Mesothelial cell of epicardium (in vitro differentiated cells): Measurements from ENCODE around the gene CRTC3. TPM values are rescaled to one million over a fixed set of nuclear protein-coding genes. Genes with fewer than 3 reads are reported as not detected.

ENCODE experiments used
- DNase-seq, 2 experiments: peaks; one replicate each; pipeline ENCODE4 v3.0.0; 2021; ENCODE audit warnings: low spot score in 2 of 2; ENCODE audit not compliant: unreplicated experiment in 2 of 2
- H3K27ac Mint-ChIP-seq: 2 replicates; pipeline ENCODE4 v1.8.0; 2021; ENCODE audit warnings: mixed read lengths
- H3K27me3 Mint-ChIP-seq: 2 replicates; pipeline ENCODE4 v1.8.0; 2021; ENCODE audit warnings: low read depth, mixed read lengths
- H3K36me3 Mint-ChIP-seq: 2 replicates; pipeline ENCODE4 v1.8.0; 2021; ENCODE audit warnings: mixed read lengths
- H3K4me1 Mint-ChIP-seq: 2 replicates; pipeline ENCODE4 v1.8.0; 2021; ENCODE audit warnings: mixed read lengths
- H3K4me3 Mint-ChIP-seq: 2 replicates; pipeline ENCODE4 v1.8.0; 2021; ENCODE audit warnings: mild to moderate bottlenecking, moderate library complexity, mixed read lengths
- H3K9me3 Mint-ChIP-seq: 2 replicates; pipeline ENCODE4 v1.8.0; 2021; ENCODE audit warnings: mixed read lengths
- CTCF ChIP-seq: fragments of 200-600 bp; sonication (generic); IDR thresholded peaks from one replicate; pipeline ENCODE4 v1.5.0; 2021; ENCODE audit warnings: antibody characterized with exemption; ENCODE audit not compliant: unreplicated experiment
- total RNA-seq: library from RNA; stranded (reverse); gene quantifications from 3 replicates; pipeline ENCODE4 v1.2.1, GENCODE V29; 2021

The CRTC3 gene
- total RNA-seq, 1 donor from 2014 or later = 56.6 TPM

GRCh38 chr15:90579213-90579612, 49.5 kb downstream of the CRTC3 start:
- peaks cover 24% of the 10 kb centered on the region for H3K4me1 Mint-ChIP-seq
- no peak for TF ChIP-seq CTCF
- H3K27ac Mint-ChIP-seq = no peak overlapping the region
- no peak for DNase-seq
- no peaks in the 10 kb centered on the region for H3K9me3 Mint-ChIP-seq
- H3K27me3 Mint-ChIP-seq = no peaks in the 10 kb centered on the region
- peaks cover 6% of the 10 kb centered on the region for H3K36me3 Mint-ChIP-seq
- H3K4me3 Mint-ChIP-seq = no peak overlapping the region

GRCh38 chr15:90580099-90580498, 50.4 kb downstream of the CRTC3 start:
- Mint-ChIP-seq H3K36me3 (peaks cover 3% of the 10 kb centered on the region), H3K27me3 (no peaks in the 10 kb centered on the region), H3K4me3 (no peak overlapping the region), H3K9me3 (no peaks in the 10 kb centered on the region), H3K27ac (no peak overlapping the region), H3K4me1 (peaks cover 24% of the 10 kb centered on the region)
- TF ChIP-seq CTCF = no peak
- no peak for DNase-seq

GRCh38 chr15:90580541-90580940, 50.8 kb downstream of the CRTC3 start:
- Mint-ChIP-seq H3K36me3 (peaks cover 3% of the 10 kb centered on the region), H3K9me3 (no peaks in the 10 kb centered on the region), H3K4me3 (no peak overlapping the region), H3K27me3 (no peaks in the 10 kb centered on the region), H3K27ac (no peak overlapping the region), H3K4me1 (peaks cover 24% of the 10 kb centered on the region)
- no peak for DNase-seq
- TF ChIP-seq CTCF = no peak

GRCh38 chr15:90580946-90581345, 51.2 kb downstream of the CRTC3 start:
- TF ChIP-seq CTCF = no peak
- H3K9me3 Mint-ChIP-seq = no peaks in the 10 kb centered on the region
- no peak for DNase-seq
- H3K27ac Mint-ChIP-seq = no peak overlapping the region
- peaks cover 3% of the 10 kb centered on the region for H3K36me3 Mint-ChIP-seq
- peaks cover 24% of the 10 kb centered on the region for H3K4me1 Mint-ChIP-seq
- H3K4me3 Mint-ChIP-seq = no peak overlapping the region
- no peaks in the 10 kb centered on the region for H3K27me3 Mint-ChIP-seq

- no peak for DNase-seq
- H3K4me3 Mint-ChIP-seq = no peak overlapping the region
- peaks cover 24% of the 10 kb centered on the region for H3K4me1 Mint-ChIP-seq
Measured at GRCh38 chr15:90581771-90582352, 52.1 kb downstream of the CRTC3 start.

More at GRCh38 chr15:90581771-90582352, 52.1 kb downstream of the CRTC3 start:
- no peaks in the 10 kb centered on the region for H3K27me3 Mint-ChIP-seq
- peaks cover 3% of the 10 kb centered on the region for H3K36me3 Mint-ChIP-seq
- no peaks in the 10 kb centered on the region for H3K9me3 Mint-ChIP-seq
- TF ChIP-seq CTCF = no peak
- H3K27ac Mint-ChIP-seq = peak overlapping the region; percentile 37
